HG03025 (cell line): ENCODE results near the gene STX2.

Experiments
- ATAC-seq: cut with Tn5 transposase; IDR thresholded peaks from one replicate; pipeline ENCODE4 v1.9.1; 2021; ENCODE audit warnings: mild to moderate bottlenecking, moderate library complexity; ENCODE audit not compliant: unreplicated experiment, low FRiP score

Gene STX2

GRCh38 chr12:130831876-130832405 lies 7.1 kb downstream of the STX2 start:
- no peak for ATAC-seq

GRCh38 chr12:130831246-130831645 lies 7.8 kb downstream of the STX2 start:
- no peak for ATAC-seq

- ATAC-seq, result no peak
These were observed 8.9 kb downstream of the STX2 start for GRCh38 chr12:130830246-130830551.

GRCh38 chr12:130829391-130830245 lies 9.4 kb downstream of the STX2 start:
- no peak for ATAC-seq

- ATAC-seq, result no peak
These were observed 10.2 kb downstream of the STX2 start for GRCh38 chr12:130828895-130829294.

- no peak for ATAC-seq
These were observed 11.6 kb downstream of the STX2 start for GRCh38 chr12:130827432-130827831.

GRCh38 chr12:130826151-130826801 lies 12.8 kb downstream of the STX2 start:
- no peak for ATAC-seq

GRCh38 chr12:130825771-130826150 lies 13.3 kb downstream of the STX2 start:
- ATAC-seq, result no peak

- no peak for ATAC-seq
These were observed 19.4 kb downstream of the STX2 start for GRCh38 chr12:130819681-130820080.

- peak; percentile 73 for ATAC-seq
These were observed 20.1 kb downstream of the STX2 start for GRCh38 chr12:130818635-130819576.

GRCh38 chr12:130818272-130818634 lies 20.8 kb downstream of the STX2 start:
- no peak for ATAC-seq

GRCh38 chr12:130817804-130818203 lies 21.2 kb downstream of the STX2 start:
- ATAC-seq, result no peak

GRCh38 chr12:130816097-130816496 lies 23.0 kb downstream of the STX2 start:
- ATAC-seq, result no peak

GRCh38 chr12:130815028-130815741 lies 23.9 kb downstream of the STX2 start:
- ATAC-seq, result no peak

- peak; percentile 66 for ATAC-seq
These were observed 25.1 kb downstream of the STX2 start for GRCh38 chr12:130813949-130814348.

GRCh38 chr12:130813436-130813835 lies 25.6 kb downstream of the STX2 start:
- peak; percentile 24 for ATAC-seq

GRCh38 chr12:130809791-130810190 lies 29.3 kb downstream of the STX2 start:
- no peak for ATAC-seq

- no peak for ATAC-seq
These were observed 31.7 kb downstream of the STX2 start for GRCh38 chr12:130807309-130807708.

- ATAC-seq, result no peak
These were observed 32.5 kb downstream of the STX2 start for GRCh38 chr12:130806574-130806973.

GRCh38 chr12:130805635-130806034 lies 33.4 kb downstream of the STX2 start:
- no peak for ATAC-seq
